NCI-H1048 (cell line): Measurements from ENCODE around the gene DUSP1.

Experiments
- DNase-seq: peaks from one replicate; lab custom pipeline; 2025; lab: John Stamatoyannopoulos, UW

The DUSP1 gene

GRCh38 chr5:172724242-172725183 is 46.5 kb downstream of the DUSP1 start:
- DNase-seq, result no peak

GRCh38 chr5:172723508-172723907 is 47.5 kb downstream of the DUSP1 start:
- no peak for DNase-seq

- no peak for DNase-seq
Measured at GRCh38 chr5:172722327-172722815, 48.6 kb downstream of the DUSP1 start.

GRCh38 chr5:172721455-172722326 is 49.3 kb downstream of the DUSP1 start:
- DNase-seq, result no peak

GRCh38 chr5:172720655-172721054 is 50.3 kb downstream of the DUSP1 start:
- no peak for DNase-seq

GRCh38 chr5:172719211-172719610 is 51.8 kb downstream of the DUSP1 start:
- DNase-seq, result no peak

GRCh38 chr5:172718527-172719114 is 52.4 kb downstream of the DUSP1 start:
- no peak for DNase-seq
